ENCODE data around the gene CDKAL1.

GRCh38 chr6:21053612-21054011 is 519.4 kb downstream of the CDKAL1 start:
- no peak for TF ChIP-seq POLR2A (IDR thresholded peaks at IDR 0.05)
- no peak for TF ChIP-seq CTCF (IDR thresholded peaks at IDR 0.05)
